GM21717 (cell line): ENCODE results near the gene RNF130.

Experiments
- ATAC-seq: cut with Tn5 transposase; IDR thresholded peaks from one replicate; pipeline ENCODE4 v1.9.1; 2021; ENCODE audit warnings: mild to moderate bottlenecking, moderate library complexity; ENCODE audit not compliant: unreplicated experiment

The RNF130 gene

DNA sequence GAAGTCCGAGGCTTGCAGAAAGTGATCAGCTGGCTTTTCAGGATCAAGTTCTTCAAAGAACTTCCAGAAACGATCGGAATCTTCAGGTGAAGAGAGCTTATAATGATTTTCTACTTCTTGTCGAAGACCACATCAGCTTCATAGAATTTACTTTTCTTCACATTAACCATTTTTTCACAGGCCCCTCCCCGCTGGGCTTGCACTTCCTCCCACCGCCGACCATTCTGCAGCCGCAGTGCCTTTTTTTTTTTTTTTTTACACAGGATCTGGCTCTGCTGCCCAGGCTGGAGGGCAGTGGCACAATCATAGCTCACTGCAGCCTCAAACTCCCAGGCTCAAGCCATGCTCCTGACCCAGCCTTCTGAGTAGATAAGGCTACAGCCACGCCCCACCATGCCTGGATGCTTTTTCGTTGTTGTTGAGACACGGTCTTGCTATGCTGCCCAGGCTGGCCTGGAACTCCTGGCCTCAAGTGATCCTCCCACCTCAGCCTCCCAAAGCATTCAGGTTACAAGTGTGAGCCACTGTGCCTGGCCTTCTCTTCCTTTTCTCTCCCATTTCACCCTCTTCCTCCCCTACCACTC, 15.3 kb upstream of the RNF130 start:
- no peak for ATAC-seq

DNA sequence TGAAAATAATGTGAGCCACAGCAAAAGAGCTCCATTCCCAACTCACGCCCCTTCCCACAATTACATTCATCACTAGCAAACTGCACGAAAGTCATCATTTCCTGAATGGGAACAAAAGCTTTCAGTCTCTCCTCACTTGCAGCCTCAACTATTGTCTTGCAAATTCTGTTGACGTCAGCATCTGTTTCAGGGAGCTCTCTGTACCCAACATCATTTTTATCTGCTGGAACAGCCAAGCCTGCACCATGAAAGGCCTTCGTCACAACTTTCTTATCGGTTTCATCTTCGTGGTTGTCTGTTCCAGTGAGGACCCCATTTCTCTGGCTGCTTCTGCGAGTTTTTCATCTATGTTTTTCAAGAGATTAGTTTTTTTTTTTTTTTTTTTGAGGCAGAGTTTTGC, 14.3 kb upstream of the RNF130 start:
- no peak for ATAC-seq

DNA sequence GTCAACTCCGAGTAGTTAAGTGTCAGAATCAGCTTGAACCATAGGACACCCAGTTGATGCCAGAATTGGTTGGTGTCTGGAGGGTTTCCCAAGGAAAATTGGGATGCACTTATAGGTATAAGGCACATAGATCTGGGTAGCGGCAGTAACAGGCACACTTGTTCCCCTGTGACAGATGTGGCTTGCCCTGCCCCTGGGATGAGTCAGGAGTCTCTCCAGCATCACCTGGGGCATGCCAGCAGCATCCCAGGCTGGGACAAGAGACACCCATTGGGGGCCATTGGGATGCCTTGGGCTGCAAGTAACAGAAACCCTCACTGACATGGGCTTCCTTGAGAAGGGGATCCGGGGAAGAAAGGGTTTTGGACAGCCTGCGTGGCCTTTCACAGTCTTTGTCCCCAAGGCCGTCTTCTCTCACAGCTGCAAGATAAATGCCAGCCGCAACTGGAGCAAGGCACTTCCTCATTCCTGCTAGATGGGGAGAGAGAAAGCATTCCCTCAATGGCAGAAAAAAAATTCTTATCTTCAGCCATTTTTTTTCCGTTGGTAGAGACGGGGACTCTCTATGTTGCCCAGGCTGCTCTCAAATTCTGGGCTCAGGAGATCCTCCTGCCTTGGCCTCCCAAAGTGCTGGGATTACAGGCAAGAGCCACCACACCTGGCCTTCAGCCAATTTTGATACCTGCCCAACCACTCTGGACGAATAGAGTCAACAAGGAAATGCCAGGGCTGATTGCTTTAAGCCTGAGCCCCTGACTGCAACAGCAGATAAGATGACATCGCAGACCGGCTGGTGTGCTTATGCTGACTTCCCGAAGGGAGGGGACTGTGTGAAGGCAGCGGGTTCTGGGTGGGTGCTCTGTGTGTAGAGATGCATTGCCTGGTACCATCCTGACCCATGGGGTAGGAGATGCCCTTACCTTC, 13.3 kb upstream of the RNF130 start:
- ATAC-seq = no peak

DNA sequence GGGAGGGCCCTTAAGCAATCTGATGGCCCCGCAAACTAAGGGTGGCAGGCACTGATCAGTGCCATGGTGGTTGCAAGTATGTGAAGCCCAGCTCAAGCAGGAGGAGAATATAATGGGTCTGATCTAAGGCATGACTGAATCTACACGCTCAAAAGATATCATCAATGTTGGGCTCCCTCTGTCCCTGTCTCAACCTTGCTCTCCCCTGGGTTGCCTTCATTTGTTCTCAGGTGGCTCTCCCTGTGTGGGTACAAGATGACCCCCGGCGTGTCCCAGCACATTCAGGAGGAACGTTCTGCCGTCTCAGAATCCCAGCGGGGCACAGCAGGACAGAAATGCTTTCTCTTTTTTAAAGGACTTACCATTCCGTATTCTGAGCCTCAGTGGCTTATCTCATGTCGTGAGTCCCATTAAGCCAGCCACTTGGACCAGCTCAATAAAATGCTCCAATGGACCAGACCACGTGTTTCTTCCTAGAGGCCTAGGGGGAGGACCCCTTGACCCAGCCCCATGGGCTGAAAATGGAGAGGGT, 12.0 kb upstream of the RNF130 start:
- no peak for ATAC-seq

DNA sequence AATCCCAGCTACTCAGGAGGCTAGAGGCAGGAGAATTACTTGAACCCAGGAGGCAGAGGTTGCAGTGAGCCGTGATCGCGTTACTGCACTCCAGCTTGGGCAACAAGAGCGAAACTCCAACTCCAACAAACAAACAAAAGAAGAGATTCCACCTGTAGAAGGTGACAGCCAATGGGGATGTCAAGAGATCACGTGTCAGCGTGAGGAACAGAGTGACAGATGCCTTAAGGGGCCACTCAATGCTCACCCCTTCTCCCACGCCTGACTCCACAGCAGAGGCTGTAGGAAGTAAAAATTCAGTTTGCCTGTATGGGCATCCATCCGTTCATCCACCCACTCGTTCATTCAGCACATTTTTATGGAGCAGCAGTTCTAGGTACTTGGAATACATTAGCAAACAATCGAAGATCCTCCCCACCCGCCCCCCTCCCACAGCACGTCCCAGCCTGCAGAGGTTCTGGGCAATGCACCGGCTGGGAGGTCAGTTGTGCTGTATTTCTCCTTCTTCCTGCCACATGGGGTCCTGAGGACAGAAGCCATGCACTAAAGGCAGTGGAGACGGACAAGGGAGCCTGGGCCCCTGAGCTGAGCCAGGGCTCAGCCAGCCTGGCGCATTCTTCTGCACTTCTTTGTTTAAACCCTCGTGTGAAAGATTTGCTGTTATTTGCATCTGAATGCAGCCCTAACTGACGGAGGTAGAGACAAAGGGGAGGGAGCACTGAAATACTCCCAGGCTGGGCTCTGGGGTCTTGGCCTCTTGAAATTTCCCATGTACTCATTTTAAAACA, 11.3 kb upstream of the RNF130 start:
- ATAC-seq = no peak

DNA sequence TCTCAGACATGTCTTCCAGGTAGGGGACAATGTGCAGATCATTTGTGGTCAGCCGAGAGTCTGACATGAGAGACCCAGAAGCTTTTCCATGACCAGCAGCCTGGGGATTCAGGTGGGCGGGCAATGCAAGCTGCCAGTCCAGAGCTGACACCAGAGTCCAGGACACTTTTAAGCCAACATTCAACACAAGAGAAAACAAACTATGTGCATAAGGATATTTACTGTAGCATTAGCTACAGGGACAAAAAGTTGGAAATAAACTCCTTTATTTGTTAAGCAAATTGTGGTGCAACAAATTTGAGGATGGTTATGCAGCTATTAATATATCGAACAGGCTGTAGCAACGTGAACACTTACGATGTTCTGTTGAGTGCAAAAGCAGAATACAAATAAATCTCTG, 9.9 kb upstream of the RNF130 start:
- ATAC-seq = no peak

DNA sequence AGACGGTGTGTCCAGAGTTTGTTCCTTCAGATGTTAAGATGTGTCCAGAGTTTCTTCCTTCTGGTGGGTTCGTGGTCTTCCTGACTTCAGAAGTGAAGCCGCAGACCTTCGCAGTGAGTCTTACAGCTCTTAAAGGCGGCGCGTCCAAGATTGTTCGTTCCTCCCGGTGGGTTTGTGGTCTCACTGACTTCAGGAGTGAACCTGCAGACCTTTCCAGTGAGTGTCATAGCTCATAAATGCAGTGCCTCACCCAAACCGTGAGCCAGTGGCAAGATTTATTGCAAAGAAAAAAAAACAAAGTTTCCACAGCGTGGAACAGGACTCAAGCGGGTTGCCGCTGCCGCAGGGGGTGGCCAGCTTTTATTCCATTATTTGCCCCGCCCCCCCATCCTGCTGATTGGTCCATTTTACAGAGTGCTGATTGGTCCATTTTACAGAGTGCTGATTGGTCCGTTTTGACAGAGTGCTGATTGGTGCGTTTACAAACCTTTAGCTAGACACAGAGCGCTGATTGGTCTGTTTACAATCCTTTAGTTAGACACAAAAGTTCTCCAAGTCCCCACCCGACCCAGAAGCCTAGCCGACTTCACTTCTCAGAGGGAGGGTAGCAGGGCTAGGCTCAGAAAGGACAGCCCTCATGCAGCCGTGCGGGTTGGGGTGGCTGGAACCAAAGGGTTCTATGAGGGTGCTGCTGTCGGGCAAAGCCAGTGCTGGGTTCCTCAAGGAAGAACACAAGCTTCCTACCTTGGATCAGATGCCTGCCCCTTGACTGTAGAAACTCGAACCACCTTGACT, 9.1 kb upstream of the RNF130 start:
- no peak for ATAC-seq

DNA sequence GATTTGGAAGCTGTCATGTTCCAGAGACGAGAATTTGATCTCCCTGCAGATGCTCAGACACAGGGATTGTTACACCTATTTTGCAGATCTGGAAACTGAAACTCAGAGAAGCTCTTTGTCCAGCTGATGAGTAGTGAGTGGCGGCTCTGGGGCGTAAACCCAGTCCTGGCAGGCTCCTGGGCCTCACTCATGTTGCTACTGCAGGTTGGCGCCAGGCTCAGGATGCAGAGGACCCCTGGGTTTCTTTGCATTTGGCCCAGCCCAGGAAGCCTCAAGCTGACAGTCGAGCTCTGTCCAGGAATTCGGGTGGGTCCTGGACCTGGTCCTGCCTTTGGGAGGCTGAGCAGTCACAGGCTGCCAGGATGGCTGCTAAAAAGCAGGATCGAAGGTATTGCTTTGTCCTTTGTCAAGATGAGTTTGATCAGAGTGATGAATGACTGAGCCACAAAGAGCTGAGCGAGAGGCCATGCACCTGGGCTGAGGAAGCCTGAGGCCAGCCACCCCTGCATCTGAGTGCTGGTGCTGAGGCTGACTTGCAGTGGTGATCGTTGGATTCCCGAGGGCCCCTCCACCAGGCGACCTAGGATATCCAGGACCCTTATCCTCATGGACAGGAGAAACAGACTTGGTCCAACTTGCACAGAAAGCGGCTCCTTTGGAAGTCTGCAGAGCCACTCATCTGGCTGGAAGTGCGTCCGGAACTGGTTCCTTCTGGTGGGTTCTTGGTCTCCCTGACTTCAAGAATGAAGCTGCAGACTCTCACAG, 8.3 kb upstream of the RNF130 start:
- no peak for ATAC-seq

DNA sequence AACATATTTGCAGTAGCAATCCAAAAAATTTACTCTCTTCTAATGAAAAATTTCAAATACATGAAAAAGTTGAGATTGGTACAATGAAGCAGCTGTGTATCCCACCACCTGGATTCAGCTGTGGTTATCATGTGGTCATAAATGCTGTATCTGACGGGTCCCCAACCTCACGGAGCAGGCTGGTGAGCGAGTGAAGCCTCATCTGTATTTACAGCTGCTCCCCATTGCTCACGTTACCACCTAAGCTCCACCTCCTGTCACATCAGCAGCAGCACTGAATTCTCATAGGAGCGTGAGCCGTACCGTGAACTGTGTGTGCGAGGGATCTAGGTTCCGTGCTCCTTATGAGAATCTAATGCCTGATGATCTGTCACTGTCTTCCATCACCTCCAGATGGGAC, 6.8 kb upstream of the RNF130 start:
- no peak for ATAC-seq

DNA sequence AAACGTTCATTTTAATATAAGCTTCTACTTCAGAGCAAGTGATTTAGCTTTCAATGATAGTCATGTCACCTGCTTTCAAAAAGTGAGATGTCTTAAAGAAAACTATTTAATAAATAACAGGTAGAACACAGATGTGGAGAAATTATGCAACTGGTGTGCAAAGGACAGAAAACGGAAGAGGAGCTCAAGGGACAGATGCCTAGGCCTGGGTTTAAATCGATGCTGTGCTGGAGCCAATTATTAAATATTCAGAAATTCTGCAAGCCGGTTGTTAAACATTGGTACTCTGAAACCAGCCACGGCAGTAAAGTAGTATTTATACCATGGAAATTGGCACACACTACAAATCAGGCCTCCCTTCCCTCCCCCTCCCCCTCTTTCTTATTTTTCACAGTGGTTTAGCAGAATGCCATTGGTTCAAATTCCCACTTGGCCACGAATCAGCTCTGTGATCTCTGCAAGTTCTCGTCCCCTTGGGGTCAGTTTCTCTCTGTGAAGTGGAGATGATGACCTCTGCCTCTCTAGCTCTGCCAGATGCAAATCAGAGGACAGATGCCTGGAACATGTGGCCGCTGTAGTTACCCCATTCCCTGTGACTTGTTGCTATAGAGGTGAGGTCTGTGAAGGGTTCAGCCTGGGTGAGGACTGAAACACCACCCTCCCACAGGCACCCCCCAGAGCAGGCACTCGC, 6.2 kb upstream of the RNF130 start:
- ATAC-seq = no peak

DNA sequence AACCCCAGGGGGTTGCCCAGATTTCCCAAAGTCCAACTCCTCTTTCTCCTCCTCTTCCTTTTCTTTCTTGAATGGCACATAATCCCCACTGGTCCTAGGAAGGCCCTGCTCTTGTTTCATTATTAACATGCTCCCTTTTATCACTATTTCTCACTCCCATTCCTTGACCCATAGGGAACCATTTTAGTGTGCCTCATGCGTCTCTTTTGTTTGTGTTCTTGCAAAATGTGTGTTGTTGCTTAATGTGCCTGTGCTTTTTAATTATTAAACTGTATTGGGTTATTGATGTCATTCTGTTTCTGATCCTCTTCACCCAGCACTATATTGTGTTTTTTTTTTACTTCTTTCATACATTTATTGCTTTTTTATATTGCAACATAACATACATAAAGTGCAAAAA, 4.1 kb upstream of the RNF130 start:
- no peak for ATAC-seq

DNA sequence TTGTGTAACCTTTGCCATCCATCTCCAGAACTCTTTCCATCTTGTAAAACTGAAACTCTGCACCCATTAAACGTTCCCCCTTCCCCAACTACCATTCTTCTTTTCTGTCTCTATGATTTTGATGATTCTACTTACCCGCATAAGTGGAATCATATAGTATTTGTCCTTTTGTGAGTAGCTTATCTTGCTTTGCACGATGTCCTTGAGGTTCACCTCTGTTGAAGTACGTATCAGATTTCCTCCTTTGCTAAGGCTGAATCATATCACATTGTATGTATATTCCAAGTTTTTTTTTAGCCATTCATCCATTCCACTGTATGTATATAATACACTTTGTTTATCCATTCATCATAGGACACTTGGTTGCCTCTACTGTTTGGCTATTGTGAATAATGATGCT, 2.9 kb upstream of the RNF130 start:
- no peak for ATAC-seq

DNA sequence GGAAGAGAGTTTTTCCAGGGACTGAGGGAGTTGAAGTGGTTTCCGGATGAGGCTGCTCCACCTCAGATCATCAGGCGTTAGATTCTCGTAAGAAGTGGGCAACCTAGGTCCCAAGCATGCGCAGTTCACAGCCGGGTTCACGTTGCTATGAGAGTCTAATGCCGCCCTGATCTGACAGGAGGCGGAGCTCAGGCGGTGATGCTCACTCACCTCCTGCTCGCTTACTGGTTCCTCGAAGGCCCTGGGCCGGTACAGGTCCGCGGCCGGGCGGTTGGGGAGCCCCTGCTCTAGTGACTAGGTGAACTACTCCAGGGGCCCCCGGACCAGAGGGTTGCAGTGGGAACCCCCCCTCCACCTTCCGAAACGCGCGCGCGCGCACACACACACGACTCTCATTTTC, 997 bp upstream of the RNF130 start:
- no peak for ATAC-seq

DNA sequence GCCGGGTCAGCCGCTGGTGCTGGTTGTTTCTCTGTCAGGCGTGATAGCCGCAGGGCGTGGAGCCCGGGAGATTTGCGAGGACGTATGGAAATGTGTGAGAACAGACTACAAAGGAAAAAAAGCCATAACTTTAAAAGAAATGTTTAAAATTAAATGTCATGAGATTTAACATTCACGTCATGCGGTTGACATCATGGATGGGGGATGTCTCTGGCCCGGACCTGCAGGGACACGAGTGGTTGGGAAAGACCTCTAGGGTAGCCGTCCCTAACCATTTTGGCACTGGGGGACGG, 643 bp upstream of the RNF130 start:
- ATAC-seq = no peak

DNA sequence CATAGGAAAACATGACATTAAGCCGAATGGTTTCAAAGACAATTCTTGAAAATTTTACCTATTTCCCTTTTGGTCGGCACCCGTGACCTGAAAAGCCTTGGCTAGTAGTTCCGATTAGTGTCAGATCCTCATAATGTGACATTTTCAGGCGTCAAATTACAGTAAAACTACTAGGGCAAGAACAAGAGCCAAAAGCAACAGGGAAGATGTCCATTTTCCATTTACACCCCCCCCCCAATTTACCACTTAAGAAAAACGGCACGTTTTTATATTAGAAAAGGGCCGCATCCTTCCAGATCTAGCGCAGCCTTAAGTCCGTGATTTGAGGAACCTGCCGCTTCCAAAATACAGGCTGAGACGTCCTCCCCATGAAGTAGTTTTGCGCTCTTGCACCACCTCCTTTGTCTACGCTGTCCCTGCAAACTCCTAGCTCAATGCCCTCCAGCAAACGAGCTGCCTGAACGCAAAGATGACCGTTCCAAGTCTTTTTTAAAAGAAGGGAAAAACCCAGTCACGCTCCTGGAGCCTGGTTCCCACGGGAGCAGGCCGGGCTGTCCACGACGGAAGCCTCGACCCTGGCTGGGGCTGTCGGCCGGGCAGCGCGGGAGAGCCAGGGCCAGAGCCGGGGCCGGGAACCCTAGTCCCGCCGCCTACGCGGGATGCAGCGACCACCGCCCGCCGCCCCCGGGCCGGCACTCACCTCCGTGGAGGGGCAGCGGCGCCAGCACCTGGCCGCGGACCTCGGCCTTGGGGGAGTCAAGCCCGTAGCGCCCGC, 616 bp downstream of the RNF130 start:
- no peak for ATAC-seq

DNA sequence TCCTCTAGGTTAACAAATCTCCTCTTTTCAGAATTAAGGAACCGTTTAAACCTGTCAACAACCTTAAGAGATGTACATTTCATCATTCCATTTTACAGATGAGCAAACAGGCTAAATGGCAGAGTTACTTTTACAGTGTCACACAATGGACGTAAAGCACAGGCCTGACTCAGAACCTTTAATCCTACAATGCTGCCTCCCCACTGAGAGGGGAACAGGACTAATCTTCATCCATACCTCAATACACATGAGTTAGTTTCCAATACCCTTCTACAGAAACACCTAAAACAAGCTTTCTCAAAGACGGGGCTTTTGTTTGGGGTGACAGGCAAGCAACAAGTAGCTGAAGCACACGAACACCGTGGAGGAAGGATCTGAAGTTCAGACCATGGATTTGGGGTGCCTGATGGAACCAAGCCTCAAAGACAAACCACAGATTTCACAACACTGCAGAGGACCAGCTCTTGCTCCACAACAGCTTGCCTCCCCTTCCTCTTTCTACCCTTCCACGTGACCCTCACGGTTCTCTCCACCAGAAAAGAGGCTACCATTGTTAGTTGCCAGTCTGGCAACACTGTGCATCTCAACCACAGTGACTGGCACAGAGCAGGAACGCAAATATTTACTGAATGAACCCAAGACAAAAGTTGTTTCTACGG, 1.8 kb downstream of the RNF130 start:
- no peak for ATAC-seq

DNA sequence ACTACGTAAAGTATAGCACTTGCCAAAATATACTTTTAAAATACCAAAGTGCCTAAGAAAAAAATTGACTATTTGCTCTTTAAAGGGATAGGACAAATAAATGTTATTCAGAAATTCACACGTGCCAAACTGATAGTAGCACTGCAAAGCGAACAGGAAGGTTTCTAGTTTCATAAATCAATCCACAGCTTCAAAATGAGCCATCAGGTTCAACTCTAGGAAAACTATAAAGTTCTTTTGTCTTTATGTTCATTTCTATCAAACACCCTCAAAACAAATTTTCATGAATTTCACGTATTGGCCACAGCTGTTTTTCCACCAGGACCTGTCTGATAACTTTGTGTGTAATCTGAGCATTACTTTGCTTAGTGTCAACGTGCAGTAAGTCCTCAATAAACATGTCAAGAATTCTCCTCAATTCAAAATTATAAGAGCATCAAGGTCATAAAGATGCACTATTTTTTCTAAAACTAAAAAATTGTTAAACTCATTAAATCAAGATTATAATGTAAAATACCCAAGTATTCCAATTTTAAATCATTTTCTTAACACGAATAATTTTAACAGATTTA, 3.0 kb downstream of the RNF130 start:
- ATAC-seq = no peak

DNA sequence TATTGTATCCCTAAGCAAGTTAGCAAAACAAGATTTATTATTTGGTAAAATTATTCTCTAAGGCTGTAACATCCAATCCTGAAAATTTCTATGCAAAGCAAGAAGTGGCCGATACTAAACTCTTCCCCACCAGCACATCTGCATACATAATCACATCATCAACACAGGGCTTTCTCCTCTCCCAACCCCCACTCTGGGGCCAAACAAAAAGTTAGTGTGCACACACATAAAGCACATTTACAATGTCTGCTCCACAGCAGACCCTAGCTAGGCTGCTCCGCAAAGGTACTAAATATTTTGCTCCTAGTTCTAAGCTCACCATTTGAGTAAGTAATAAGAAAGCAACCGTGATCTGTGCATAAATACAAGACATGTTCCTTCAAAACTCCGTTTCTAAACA, 3.6 kb downstream of the RNF130 start:
- no peak for ATAC-seq
